GM19043 (cell line): ENCODE results near the gene CDH22.

ENCODE experiments used
- ATAC-seq: cut with Tn5 transposase; IDR thresholded peaks from one replicate; pipeline ENCODE4 v1.9.1; 2021; ENCODE audit warnings: low read depth; ENCODE audit not compliant: unreplicated experiment

Gene CDH22

GRCh38 chr20:46304361-46304760 is 3.9 kb downstream of the CDH22 start:
- no peak for ATAC-seq

GRCh38 chr20:46303176-46303956 is 4.9 kb downstream of the CDH22 start:
- ATAC-seq, result no peak

GRCh38 chr20:46302106-46302505 is 6.2 kb downstream of the CDH22 start:
- no peak for ATAC-seq

GRCh38 chr20:46300281-46300680 is 8.0 kb downstream of the CDH22 start:
- no peak for ATAC-seq

- ATAC-seq, result no peak
These were observed 9.2 kb downstream of the CDH22 start for GRCh38 chr20:46299078-46299477.

- no peak for ATAC-seq
These were observed 9.9 kb downstream of the CDH22 start for GRCh38 chr20:46298374-46298773.

GRCh38 chr20:46296526-46297250 is 11.6 kb downstream of the CDH22 start:
- no peak for ATAC-seq

- no peak for ATAC-seq
These were observed 15.2 kb downstream of the CDH22 start for GRCh38 chr20:46293084-46293483.

- no peak for ATAC-seq
These were observed 16.9 kb downstream of the CDH22 start for GRCh38 chr20:46291401-46291800.

- no peak for ATAC-seq
These were observed 18.9 kb downstream of the CDH22 start for GRCh38 chr20:46289432-46289831.

- no peak for ATAC-seq
These were observed 21.3 kb downstream of the CDH22 start for GRCh38 chr20:46286977-46287376.

GRCh38 chr20:46286382-46286781 is 21.9 kb downstream of the CDH22 start:
- ATAC-seq, result no peak

- no peak for ATAC-seq
These were observed 22.6 kb downstream of the CDH22 start for GRCh38 chr20:46285740-46286139.

GRCh38 chr20:46285072-46285471 is 23.2 kb downstream of the CDH22 start:
- no peak for ATAC-seq

- ATAC-seq, result no peak
These were observed 24.3 kb downstream of the CDH22 start for GRCh38 chr20:46284040-46284427.

GRCh38 chr20:46283426-46284039 is 24.8 kb downstream of the CDH22 start:
- ATAC-seq, result no peak

- no peak for ATAC-seq
These were observed 25.6 kb downstream of the CDH22 start for GRCh38 chr20:46282669-46283068.

GRCh38 chr20:46279103-46279502 is 29.2 kb downstream of the CDH22 start:
- ATAC-seq, result no peak

- no peak for ATAC-seq
These were observed 30.7 kb downstream of the CDH22 start for GRCh38 chr20:46277602-46278001.

- ATAC-seq, result no peak
These were observed 31.8 kb downstream of the CDH22 start for GRCh38 chr20:46276531-46276930.

- ATAC-seq, result no peak
These were observed 33.2 kb downstream of the CDH22 start for GRCh38 chr20:46275091-46275490.

GRCh38 chr20:46273717-46274116 is 34.6 kb downstream of the CDH22 start:
- ATAC-seq, result no peak
